NCI-H2196 treated with DMSO at 0.1 percent for 48 hours (cell line): Measurements from ENCODE around the gene CCS.
"Not testable (repeated sequence)": the region's sequence is repeated elsewhere in the genome, so short reads cannot be mapped to it uniquely, and the experiment has no call there.

Source experiments
- DNase-seq: peaks from one replicate; lab custom pipeline; 2025; ENCODE audit not compliant: unreplicated experiment; lab: John Stamatoyannopoulos, UW

CCS gene

GRCh38 chr11:66589996-66590675 is 2.8 kb upstream of the CCS start:
- no peak for DNase-seq

DNA sequence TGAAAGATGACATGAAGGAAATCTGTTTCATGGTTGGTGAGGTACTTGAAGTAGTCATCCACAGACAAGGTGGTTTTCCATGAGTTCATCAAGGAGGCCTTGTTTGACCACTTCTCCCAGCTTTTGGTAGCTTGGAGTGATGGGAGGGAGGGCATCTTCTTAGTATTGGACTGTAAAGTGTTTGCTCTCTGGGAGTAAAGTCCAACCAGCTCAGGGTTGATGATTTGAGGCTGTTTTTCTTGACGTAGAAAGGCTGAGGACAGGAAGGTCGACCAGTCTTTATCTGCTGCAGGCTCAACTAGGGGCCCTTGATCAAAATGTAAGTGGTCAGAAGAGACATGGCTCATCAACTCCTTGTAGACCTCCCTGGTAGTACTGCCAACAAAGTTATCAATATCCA is 1.8 kb upstream of the CCS start:
- no peak for DNase-seq

GRCh38 chr11:66593303-66593635 is 284 bp downstream of the CCS start:
- no peak for DNase-seq

DNA sequence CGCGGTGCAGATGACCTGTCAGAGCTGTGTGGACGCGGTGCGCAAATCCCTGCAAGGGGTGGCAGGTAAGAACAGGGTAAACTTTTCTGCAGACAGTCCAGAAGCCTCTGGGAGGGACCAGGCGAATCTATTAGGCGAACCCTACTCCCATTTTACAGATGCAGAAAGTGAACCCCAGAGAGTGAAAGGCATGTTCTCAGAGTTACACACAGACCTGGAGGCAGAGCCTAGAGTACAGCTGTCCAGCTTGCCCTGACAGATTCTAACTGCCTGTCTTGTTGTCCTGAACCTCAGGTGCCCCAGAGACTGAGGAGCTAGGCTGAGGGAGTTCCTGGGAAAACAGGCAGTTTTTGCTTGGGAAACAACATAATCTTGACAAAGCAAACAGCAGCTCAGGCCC is 665 bp downstream of the CCS start:
- DNase-seq = no peak

GRCh38 chr11:66595245-66595904 is 2.4 kb downstream of the CCS start:
- DNase-seq = no peak

GRCh38 chr11:66598993-66599392 is 6.0 kb downstream of the CCS start:
- no peak for DNase-seq

DNA sequence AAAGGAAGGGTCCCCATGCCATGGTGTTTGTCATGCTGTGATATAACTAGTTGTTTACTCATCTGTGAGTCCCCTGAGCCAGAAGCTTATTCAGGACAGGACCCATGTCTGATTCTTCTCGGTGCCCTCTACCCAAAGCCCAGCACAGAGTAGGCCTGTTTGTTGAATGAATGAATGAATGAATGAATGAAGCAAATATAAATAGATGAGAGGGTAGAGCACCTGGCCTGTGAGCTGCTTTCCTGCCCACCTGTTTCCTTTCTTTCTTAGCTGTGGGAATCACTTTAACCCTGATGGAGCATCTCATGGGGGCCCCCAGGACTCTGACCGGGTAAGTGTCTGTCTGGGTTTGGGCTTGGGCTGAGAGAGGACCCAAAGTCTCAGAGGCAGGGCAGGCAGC is 7.2 kb downstream of the CCS start:
- DNase-seq = no peak

DNA sequence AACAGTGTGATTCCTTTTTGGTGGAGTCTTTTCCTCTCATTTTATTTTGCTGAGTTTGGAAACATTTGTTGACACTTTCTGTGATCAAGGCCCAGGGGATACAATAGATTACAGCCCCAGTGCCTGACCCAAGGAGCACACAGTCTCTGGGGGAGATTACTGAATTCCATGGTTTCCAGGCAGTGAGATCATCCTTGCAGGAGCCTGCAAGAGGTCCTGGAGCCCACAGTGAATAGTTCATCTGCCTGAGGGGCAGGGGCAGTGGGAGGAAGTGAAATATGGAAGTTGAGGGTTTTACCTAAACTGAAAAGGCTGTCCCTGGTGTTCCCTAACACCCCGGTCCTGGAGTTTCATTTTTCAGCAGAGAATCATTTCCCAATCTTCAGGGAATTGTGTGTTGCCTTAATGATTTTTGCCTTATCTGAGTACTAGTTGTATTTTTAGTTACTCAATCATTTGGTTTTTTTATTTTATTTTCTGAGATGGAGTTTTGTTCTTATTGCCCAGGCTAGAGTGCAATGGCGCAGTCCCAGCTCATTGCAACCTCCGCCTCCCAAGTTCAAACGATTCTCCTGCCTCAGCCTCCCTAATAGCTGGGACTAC is 7.7 kb downstream of the CCS start:
- no peak for DNase-seq

DNA sequence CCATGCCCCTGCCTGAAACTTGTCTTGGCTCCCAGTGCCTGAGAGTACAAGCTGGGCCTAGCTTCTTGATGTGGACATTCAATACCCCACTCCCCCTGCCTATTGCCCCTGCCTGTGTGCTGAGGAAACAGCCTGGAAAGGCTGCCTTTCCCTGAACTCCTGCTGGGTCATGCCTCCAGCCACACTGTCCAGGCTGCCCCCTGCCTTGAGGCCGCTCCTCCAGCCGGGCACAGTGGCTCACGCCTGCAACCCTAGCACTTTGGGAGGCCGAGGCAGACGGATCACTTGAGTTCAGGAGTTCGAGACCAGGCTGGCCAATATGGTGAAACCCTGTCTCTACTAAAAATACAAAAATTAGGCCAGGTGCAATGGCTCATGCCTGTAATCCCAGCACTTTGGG is 10.1 kb downstream of the CCS start:
- DNase-seq = no peak

DNA sequence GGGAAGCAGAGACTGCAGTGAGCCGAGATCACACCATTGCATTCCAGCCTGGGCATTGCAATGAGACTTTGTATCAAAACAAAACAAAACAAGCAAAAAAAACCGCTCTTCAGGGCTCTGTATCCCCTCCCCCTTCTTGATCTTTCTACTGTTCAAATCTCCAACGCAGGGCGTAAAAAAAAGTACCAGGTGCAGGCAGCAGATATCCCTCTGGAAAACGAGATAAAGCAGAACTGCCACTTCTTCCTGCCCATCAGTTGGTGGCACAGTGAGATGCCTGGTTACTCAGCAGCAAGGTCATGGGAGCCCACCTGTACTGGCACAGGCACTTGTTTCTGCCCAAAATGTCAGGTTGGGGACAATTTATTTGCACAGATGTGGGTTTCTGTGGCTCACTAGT is 11.2 kb downstream of the CCS start:
- DNase-seq = no peak

GRCh38 chr11:66606608-66607007 is 13.6 kb downstream of the CCS start:
- DNase-seq = not testable (repeated sequence)

GRCh38 chr11:66607126-66607834 is 14.3 kb downstream of the CCS start:
- no peak for DNase-seq

DNA sequence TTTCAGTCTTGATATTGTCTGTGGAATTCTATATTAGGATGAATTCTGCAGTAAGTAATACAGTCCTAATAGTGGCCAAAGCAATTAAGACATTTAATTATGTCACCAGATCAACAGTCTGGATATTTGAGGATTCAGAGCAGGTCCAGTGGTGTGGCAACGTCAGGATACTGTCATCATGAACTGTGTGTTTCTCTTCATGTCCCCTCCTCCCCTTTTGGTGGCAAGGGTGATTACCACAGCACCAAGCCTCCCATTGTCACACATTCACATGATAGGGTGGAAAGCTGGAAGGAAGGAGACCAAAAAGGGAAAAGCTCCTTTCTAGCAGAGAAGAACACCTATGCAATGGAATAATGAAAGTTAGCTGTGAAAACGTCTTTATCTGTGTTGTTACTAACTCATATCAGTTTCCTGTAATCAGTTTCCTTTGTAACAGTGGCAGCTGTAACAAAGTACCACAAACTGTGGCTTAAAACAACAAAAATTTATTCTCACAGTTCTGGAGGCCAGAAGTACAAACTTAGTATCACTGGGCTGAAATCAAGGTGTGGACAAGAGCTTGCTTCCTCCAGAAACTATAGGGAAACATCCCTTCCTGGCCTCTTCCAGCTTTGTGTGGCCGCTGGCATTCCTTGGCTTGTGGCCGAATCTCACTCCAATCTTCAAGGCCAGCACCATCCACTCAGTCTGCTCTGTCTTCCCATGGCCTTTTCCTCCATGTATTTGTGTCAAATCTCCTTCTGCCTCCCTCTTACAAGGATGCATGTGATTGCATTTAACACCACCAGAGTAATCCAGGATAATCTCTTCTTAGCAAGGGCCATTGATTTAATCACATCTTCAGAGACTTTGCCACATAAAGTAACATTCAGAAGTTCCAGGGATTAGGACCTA is 17.0 kb downstream of the CCS start:
- no peak for DNase-seq

GRCh38 chr11:66612458-66612857 is 19.5 kb downstream of the CCS start:
- no peak for DNase-seq

- DNase-seq = no peak
These were observed 21.1 kb downstream of the CCS start for GRCh38 chr11:66614073-66614472.

DNA sequence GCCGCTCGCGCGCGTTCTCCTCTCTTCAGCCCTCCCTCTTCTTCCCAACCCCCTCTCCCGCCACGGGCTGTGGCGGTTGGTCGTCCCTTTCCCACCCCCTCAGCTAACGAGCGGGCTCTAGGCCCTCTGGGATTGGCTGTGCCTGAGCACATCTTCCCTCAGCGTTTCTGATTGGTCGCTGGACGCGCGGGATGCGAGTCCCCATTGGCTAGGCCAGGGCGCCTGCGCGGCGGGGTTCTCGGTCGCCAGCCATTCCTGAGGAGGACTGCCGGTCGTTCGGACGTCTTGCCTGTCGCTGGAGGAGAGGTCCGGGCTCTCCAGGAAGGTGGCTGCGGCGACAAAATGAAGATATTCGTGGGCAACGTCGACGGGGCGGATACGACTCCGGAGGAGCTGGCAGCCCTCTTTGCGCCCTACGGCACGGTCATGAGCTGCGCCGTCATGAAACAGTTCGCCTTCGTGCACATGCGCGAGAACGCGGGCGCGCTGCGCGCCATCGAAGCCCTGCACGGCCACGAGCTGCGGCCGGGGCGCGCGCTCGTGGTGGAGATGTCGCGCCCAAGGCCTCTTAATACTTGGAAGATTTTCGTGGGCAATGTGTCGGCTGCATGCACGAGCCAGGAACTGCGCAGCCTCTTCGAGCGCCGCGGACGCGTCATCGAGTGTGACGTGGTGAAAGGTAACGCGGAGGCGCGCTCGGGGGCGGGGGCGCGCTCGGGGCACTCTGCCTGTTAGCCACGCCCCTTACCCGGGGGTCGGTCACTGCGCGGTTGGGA is 23.6 kb downstream of the CCS start, which contains the start of gene RBM14:
Gene RBM14, plus strand, starts transcription at position 252 of the 776 bp plus-strand sequence. Its CDS starts 91 bp downstream, at position 343.
- peak; percentile 98 for DNase-seq

GRCh38 chr11:66617155-66617834 is 24.3 kb downstream of the CCS start:
- DNase-seq = no peak

DNA sequence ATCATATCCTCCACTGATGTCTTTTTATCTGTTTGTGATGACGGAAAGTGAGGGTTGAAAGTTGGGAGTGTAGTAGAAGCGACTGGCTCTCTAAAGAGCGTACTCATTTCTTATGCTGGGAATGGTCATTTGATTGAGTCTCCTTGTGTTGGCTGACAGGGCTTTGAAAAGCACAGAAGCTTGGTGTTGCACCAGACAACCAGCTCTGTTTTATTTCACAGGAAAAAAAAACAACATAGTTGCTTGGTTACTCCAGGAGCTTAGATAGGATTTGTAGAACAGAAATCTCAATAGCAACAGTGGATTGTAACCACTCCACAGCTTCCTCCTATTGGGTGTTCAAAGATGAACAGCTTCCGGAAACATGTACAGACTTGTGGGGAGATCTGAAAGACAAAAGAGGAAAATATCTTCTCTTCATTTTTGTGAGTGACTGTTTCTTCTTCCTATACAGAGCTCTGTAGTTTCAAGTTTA is 26.1 kb downstream of the CCS start:
- no peak for DNase-seq

DNA sequence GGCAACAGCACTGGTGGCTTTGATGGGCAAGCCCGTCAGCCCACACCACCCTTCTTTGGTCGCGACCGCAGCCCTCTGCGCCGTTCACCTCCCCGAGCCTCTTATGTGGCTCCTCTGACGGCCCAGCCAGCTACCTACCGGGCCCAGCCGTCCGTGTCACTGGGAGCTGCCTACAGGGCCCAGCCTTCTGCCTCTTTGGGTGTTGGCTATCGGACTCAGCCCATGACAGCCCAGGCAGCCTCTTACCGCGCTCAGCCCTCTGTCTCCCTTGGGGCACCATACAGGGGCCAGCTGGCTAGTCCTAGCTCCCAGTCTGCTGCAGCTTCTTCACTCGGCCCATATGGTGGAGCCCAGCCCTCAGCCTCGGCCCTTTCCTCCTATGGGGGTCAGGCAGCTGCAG is 31.5 kb downstream of the CCS start:
- DNase-seq = no peak
